HuH-7.5 (cell line): Measurements from ENCODE around the gene TSSK2.

Source experiments
- DNase-seq: peaks from one replicate; pipeline ENCODE4 v3.0.0; 2011; ENCODE audit warnings: low spot score

The TSSK2 gene

DNA sequence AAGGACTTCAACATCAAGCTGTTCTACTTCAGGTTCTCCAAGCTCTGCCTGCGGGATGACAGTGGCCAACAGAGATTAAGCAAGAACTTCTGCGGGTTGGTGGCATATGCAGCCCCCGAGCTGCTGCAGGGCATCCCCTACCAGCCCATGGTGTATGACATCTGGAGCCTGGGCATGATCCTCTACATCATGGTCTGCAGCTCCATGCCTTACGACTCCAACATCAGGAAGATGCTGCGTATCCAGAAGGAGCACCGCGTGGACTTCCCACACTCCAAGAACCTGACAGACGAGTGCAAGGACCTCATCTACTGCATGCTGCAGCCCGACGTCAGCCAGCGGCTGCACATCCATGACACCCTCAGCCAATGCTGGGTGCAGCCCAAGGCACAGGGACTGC is 6.1 kb upstream of the TSSK2 start:
- DNase-seq: no peak

DNA sequence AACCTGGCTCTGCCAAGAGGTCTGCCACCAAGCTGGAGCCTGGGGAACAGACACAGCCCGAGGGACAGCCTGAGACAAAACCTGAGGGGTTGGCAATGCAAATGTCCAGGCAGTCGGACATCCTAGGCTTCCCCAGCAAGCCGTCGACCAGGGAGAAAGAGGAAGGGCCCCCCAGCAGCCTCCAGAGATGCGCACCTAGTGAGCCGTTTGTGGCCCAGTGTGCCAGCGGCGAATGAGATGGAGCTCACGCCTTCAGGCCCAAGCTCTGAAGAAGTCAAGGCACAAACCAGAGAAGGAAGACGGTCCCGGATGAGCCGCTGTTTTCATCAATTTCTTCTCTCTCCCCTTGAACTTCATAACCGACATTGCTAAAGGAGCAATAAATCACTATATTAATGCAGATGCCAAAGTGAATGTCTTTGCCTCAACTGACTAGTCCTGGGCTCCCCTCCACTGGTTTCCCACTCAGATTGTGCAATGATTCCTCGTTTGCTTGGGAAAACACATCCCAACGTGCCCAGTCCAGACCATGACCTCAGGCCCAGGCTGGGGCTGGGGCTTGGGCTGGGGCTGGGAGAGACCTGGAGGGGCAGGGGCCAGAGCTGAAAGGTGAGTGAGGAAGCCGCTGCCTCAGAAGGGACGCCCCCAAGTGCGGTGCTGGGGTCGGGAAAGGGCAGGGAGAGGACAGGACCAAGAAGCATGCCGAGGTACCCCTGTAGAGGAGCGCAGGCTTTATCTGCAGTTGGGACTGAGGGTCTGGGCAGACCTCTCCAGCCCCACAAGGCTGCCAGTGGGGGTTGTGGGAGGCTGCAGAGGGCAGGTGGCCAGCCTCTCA is 5.4 kb upstream of the TSSK2 start:
- DNase-seq: no peak

DNA sequence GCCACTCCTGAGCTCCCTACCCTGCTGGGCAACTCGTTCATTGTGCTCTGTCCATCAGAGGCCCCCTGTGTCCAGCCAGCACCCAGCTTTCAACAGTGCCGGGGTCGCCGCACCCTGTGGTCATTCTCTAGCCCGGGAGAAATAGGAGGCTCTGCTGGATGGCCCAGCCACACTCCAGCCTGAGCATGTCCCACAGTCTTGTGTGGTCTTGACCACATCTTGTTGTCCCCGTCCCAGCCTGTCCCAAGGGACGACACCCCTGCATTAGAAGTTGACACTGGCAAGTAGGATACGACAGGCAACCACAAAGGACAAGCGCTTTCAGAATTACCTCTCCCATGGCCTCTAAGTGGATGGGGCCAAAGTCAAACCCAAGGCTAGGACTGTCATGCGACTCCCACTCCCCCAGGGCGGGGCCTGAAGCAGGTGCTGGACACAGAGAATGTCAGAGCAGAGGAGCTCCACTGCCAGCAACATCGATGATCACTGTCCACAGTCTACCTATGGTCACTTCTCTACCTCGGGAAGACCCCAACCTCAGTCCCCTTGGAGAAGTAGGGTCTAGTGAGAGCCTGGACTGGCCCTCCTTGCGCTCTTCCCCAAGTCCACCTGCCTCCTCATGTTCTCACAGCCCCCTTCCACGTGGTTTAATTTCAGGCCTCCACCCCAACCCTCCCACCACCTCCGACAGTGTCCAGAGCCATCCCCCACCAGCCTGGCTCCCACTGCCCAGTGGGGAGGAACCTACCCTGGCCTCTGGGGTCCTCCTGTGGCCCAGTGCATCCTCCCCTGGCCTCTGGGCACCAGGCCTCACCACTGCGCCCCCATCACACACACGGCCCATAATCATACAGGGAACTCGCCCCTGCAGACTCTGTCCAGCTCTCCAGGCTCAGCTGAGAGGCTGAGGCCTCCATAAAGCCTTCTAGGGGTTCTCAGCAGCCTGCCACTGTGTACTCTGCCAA is 4.5 kb upstream of the TSSK2 start:
- no peak for DNase-seq

DNA sequence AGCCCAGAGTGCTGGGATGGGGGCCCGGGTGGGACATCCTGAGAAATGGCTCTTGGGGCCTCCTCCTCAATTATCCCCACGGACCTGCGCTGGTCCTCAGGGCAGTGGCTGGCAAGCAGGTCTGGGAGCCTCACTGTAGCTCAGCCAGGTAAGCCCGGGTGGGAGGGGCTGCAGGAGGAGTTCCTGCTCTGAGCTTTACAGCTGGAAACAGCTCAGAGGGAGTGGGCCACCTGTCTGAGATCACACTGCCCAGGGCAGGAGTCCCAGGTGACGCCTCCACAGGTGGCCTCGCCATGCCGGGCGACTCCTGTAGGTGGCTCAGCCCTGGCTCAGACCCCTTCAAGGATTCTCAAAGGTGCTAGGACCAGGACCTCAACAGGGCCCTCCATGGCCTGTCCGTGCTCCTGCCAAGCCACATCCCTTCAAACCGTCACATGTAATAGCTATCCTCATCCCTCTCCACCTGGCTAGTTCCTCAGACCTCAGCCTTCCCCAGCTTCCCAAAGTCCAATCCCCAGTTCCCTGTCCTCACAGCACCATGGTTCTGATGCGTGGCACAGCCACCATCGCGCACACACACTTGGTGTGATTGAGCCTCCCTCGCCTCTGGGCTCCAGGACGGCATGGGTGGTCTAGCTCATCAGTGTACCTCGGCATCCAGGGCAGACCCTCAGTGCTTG is 3.6 kb upstream of the TSSK2 start:
- no peak for DNase-seq

DNA sequence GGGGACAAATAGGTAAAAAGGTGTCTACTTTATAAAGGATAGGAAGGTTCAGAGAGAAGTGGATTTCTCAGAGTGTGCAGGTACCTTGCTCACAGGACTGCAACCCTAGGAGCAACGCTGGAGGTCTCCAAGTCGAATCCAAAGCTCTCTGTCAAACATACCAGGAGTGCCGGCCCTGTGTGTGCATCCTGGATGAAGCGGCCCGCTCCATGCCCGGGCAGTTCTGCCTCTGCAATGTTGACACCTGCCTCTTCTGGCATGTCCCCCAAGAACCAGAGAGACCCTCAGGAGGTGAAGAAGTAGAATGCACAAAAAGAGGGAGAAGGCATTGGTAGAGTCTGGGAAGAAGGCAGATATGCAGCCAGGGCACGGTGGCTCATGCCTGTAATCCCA is 3.1 kb upstream of the TSSK2 start:
- no peak for DNase-seq

DNA sequence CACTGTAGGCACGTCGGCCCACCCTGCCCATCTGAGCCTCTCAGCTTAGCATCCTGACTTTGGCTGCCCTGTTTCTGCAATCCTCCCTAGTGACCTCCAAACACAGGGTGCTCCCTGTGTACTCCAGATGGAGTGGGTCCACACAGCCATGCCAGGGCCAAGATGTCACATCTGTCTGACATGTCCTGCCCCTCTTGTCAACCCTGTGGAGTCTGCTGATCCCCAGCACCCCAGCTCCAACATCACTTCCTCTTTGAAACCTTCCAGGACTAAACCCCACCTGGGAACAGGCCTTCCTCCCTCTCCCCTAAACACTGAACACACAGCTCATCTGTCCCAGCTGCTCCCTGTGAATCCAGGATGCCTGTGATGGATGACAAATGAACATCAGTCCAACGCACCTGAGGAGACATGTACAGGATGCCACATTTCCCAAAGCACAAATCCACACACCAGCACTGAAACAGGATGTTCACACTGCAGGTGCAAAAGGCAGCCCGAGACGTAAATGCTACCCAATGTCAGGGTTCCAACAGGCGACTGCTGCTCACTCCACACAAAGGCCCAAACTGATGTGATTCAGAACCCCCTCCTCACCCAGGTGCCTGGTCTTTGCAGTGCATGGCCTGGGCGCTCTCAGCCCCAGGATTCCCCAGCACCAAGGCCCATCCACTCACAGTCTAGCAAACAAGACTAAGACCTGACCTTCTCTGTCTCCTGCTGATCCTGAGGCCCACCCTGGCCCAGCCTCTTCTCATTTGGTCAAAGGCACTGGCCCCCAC is 2.0 kb upstream of the TSSK2 start:
- DNase-seq: no peak

DNA sequence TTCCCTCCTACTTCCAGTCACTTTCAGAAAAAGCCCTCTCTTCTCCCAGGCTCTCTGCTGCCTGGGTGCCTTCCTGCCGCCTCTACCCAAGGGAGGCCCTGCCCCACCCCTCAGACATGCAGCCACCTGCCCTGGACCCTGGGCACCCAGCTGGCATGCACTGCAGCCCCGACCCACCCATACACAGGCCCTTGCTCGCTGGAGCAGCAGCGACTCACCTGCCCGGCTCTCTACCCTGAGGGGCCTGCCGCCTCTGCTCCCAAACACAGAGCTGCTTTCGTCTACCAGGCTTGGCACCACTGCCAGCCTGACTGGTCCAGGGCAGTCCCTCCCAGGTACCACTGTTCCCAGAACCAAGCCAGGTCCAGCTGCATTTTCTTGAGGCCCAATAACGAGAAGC is 1.2 kb upstream of the TSSK2 start:
- no peak for DNase-seq

DNA sequence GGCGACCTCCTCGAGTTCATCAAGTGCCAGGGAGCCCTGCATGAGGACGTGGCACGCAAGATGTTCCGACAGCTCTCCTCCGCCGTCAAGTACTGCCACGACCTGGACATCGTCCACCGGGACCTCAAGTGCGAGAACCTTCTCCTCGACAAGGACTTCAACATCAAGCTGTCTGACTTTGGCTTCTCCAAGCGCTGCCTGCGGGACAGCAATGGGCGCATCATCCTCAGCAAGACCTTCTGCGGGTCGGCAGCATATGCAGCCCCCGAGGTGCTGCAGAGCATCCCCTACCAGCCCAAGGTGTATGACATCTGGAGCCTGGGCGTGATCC is 542 bp downstream of the TSSK2 start:
- no peak for DNase-seq

DNA sequence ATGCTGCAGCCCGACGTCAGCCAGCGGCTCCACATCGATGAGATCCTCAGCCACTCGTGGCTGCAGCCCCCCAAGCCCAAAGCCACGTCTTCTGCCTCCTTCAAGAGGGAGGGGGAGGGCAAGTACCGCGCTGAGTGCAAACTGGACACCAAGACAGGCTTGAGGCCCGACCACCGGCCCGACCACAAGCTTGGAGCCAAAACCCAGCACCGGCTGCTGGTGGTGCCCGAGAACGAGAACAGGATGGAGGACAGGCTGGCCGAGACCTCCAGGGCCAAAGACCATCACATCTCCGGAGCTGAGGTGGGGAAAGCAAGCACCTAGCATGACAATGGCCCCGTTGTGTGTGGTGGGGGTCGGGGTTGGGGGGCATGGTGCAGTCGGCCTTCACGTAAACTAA is 1.0 kb downstream of the TSSK2 start:
- no peak for DNase-seq

DNA sequence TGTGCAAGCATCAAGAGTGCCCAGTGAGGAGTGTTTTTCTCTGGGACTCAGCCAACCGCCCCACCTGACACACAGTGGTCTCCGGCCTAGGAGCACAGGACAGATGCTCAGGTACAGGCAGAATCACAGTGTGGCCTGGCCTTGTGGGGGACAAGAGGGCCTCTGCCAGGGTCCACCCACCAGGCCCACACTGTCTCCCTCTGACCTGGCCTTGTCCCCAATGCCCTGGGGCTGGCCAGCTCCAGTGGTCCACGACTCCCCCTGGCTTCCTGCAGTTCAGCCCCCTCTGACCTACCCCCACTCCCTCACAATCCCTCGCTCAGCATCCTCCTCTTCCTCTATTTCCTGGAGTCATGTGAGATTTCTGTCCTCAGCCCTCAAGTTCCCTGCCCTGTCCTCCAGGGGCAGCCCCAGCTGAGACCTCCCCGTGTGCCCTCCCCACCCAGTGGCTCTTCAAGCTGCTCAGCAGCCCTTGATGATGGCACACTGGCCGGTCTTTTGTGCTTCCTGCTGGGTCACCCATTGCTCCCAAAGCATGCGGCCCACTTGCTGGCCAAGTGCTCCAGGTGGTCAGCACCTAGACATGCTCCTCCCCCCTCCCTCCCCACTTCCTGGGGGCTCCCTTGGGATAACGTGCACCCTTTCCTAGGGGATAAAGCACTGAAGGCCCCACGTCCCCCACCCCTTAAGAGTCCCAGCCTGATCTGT is 1.7 kb downstream of the TSSK2 start:
- DNase-seq: no peak

DNA sequence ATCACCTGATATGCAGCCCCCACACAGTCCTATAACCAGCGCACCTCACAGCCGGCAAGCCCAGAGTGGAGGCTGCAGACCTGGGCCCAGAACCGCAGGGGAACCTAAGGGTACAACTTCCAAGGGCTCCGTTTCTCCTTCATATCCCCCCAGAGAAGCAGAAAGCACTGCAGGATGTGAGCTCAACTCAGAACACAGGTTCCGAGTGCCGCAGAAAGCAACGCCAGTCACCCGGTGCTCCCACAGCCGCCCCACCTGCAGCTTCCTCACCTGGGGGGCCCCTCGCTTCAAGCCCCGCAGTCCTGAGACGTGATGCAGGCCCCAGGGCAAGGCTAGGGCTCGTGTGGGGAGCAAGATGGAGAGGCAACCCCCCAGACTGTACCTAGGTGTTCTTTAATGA is 2.5 kb downstream of the TSSK2 start:
- DNase-seq: no peak

DNA sequence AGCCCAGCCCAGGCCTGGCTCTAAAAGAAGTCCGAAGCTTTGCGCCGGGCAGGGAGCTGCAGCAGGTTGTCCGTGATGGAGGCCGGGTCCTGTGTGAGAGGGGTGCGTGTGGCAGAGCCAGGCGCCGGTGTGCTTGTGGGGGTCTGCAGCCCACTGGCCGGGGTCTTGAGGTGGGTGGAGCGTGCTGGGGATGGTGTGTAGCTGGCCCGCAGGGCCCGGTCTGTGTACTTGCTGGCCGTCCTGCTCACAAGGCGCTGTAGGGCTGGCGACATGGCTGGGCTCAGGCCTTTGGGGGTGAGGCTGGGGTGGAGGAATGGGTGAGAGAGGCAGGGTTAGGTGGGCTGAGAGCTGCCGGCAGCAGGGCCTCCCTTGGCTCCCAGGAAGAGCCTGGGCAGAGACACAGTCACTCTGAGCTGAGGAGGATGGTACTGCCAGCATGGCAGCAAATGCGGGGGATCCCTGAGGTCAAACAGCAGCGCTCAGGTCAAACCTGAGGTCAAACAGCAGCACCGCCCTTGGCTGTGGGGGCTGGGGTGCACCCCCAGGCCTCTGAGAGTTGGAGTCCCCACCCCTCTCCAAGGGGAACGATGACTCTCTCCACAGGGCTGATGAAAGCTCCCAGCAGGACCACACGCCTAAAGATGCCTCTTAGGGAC is 3.2 kb downstream of the TSSK2 start:
- DNase-seq: no peak

DNA sequence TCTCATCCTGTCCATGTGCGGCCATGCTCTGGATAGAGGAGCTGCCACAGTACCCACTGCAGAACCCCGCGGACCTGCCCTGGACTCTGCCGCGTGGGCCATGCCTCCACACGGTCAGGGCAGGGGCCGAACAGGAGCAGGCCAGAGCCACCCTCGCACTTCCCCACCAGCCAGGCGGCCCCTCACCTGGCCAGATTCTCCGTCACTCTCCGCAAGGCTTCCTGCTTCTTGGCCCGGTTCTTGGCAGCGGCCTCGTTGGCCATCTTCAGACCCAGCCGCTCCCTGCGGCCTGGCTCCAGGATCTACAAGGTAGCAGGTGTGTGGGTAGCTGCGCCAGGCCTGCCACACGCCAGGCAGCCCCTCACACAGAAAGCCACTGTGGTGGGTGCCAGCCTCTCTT is 3.8 kb downstream of the TSSK2 start:
- DNase-seq: no peak

DNA sequence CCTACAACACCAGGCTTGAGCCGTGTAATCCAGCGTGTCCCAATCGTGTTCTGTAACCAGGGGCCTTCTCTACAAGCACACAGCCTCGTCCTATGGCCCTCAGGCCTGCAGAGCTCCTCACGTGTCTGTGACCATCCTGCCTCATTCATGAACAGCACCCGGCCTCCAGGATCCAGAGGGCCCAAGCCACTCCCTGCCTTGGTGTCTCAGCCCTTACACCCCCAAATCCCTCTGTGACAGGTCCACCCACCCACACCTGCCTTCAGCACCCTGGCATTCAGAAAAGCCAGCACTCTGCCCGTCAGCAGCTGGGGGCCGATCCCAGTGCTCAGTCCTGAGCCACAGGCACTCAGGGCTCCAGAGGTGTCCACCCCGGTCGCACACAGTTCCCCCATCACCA is 5.8 kb downstream of the TSSK2 start:
- no peak for DNase-seq

DNA sequence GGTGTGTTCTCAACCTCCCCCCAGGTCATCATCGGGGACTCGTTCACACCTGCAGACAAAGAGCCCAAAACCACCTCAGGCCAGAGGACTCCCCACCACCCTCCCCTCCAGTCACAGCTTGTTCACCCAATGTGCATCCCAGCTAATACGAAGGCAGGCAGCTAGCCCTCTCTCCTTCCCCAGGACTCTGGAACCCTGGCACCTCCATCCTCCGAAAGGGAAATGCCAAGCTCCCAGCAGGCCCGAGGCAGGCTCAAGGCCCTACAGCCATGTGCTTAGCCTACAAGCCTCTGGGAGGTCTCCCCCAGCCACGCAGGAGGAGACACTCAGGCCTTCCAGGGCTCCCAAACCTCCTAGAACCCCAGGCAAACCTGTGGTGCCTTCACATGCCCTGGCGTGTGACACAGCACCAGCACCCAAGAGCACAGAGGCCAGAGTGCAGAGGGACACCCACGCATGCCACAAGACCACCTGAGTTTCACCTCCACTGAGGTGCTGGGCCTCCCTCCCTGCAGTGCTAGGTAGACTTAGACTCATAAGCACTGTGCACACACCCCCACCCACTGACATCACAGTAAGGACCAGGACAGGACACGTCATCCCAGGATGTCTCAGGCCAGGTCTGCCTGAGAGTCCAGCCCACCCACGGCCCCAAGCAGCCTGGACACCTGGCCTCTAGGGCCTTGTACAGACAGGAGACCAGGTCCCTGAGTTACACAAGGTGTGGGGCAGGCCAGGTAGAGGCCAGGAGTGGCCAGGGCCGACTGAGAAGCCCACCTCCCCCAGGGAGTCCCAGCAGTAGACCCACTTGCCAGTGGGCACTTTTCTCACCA is 6.5 kb downstream of the TSSK2 start:
- DNase-seq: no peak

DNA sequence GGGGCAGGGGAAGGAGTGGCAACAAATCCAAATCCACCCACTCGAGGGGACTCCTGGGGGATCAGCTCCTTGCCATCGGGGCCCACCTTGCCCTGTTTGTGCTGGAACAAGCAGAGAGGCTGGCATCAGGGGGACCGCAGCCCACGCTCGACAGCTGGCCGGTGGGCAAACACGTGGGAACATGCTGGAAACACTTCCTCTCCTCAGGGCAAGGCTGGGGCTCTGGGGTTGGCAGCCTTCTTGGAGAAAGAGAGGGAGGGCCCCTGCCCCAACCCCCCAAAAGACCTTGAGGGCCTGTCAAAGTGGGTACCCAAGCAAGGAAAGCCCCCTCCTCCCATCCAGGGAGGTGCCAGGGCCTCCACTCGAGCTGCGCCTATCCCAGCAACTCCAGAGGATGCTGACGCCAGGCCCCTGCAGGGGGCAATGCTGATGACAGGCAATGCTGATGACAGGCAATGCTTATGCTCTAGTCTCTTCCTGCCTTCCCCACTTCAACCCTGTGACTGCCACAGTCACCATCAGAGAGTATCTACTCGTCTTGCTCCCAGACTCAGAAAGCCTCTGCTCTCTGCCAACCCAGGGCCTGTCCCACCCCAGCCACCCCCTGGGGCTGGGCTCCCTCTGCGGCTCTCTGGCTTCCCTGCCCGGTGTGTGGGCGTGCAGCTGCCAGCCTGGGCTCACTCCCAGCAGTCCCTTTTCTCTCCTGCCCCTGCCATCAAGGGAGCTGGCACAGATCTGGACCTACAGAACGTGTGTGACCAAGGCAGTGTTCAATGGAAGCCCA is 7.3 kb downstream of the TSSK2 start:
- DNase-seq: no peak

DNA sequence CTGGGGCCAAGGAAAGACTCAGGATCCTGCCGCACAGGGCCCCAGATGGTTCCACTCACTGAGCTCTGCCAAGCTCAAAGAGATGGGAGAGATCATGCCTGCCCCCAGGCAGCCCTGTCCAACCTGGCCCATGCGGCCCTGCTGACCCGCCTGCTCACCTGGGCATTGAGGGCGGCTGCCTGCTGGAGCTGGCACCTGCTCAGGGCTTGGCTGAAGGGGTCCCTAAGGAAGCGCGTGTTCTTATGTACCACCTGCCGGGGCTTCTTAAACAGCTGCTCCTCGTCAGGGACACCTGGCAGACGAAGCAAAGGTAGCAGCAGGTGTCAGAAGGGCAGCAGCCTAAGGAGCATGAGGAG is 7.9 kb downstream of the TSSK2 start:
- DNase-seq: no peak

DNA sequence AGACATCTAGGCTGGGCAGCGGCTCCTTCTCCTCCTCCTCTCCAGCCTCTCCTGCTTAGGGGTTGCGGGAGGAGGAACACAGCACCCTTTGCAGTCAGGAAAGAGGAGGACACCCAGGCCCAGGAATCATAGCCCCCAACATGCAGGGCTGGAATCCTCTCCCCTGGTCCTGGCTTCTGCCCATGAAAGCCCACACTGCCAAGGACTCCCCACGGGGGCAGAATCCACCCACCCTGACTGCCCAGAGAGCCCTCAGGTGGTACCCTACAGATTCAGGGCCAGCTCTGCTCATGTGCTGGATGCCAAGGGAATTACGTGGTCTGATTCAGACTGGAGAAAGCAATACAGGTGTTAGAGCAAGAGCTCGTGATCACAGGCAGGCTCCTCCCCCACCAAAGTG is 8.9 kb downstream of the TSSK2 start:
- DNase-seq: no peak

DNA sequence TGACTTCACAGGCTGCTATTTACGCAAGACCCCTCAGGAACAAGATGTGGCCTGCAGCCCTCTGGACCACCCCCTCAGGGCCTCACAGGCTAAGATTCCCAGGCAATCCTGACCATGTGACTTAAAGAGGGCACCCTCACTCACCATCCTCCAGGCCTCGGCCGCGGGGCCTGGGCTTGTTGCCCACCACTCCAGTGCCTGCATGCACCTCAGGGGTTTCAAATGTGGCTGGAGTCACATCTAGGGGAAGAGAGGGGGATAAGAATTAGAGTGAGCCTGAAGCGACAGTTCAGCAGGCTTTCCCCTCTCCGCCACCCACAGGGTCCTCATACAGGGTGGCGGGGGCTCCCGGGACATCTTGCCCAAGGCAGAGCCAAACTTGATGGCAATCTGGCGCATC is 11.3 kb downstream of the TSSK2 start:
- DNase-seq: no peak
